ENCODE results near the gene TMEM60. TPM values are rescaled to one million over a fixed set of nuclear protein-coding genes. Genes with fewer than 3 reads are reported as not detected.

Gene TMEM60
- total RNA-seq, 4 donors from 2014 or later, result 16.5 to 24.1 (median 17.2) TPM

DNA sequence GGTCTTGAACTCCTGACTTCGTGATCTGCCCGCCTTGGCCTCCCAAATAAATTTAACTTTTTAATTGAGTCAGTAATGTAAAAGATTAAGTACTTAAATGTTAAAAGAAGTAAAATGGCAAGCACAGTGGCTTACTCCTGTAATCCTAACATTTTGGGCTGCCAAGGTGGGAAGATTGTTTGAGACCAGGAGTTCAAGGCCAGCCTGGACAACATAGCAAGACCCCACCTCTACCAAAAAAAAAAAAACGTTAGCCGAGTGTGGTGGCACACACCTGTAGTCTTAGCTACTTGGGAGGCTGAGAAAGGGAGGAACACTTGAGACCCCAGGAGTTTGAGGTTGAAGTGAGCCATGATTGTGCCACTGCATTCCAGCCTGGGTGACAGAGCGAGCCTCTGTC is 26.4 kb upstream of the TMEM60 start:
- WGBS, 2 donors, result 97 to 99% methylated on average over 5 of the region's 5 CpGs
- intact Hi-C loops (cut with DNase I), result no loop called here

DNA sequence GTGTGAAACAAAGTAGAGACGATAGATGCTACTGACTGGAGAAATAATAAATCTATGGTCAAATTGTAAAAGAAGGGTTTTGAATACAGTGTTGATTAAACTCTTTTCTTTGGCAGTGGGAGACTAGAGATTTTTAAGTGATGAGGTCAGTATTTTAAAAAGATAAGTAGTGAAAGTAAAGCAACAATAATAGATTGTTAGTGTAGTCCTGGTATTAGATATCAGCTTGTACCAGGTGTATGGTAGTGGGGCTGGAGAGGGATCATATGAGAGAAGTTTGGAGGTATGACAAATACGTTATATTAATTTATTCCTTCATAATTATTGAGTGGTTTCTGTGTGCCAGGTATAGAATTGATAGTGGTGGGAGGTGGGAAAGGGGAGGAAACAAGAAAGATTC is 25.6 kb upstream of the TMEM60 start:
- TF ChIP-seq POLR2A (IDR thresholded peaks at IDR 0.05), result no peak
- TF ChIP-seq CTCF (IDR thresholded peaks at IDR 0.05), result no peak
- 91 to 96% methylated on average over 2 of the region's 2 CpGs for WGBS, 2 donors
- Histone ChIP-seq H3K36me3 (no peaks in the 10 kb centered on the region), H3K4me1 (no peaks in the 10 kb centered on the region), H3K27ac (no peak overlapping the region), H3K27me3 (no peaks in the 10 kb centered on the region), H3K9me3 (no peaks in the 10 kb centered on the region), H3K4me3 (replicated peaks in 1 of 3) (no peak overlapping the region)
- intact Hi-C loops (cut with DNase I), result no loop called here
- no peak for DNase-seq

More for the DNA sequence above, 26.4 kb upstream of the TMEM60 start:
- Histone ChIP-seq H3K4me3 (replicated peaks in 1 of 3) (no peak overlapping the region), H3K36me3 (no peaks in the 10 kb centered on the region), H3K9me3 (no peaks in the 10 kb centered on the region), H3K27me3 (no peaks in the 10 kb centered on the region), H3K4me1 (no peaks in the 10 kb centered on the region), H3K27ac (no peak overlapping the region)
- TF ChIP-seq CTCF (IDR thresholded peaks at IDR 0.05) (no peak), POLR2A (IDR thresholded peaks at IDR 0.05) (no peak)
- DNase-seq, result no peak

DNA sequence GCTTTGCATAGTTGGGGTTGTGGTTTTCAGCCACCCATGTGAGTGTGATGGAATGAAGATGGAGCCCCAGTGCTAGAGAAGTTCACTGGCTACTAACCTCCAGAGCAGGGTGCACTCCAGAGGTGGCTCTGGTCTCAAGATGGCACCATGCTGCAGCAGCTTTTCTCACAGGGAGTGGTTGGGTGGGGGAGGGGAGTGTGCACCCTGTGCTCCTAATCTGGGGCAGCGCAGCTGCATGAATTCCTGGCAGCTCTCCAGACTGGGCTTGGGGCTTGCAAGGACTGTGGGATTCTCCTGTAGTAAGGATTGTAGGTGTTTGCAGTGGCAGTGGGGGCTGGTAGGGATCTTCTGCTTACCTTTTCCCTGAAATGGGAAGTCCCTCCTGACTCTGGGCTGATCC is 24.0 kb upstream of the TMEM60 start:
- Histone ChIP-seq H3K36me3 (no peaks in the 10 kb centered on the region), H3K4me3 (replicated peaks in 1 of 3) (no peak overlapping the region), H3K9me3 (no peaks in the 10 kb centered on the region), H3K27ac (no peak overlapping the region), H3K4me1 (no peaks in the 10 kb centered on the region), H3K27me3 (no peaks in the 10 kb centered on the region)
- WGBS, 2 donors, result 100% methylated on average over 1 of the region's 1 CpG; no CpG with 5 or more reads in 1 of the 2 donors
- no peak for DNase-seq
- TF ChIP-seq CTCF (IDR thresholded peaks at IDR 0.05) (no peak), POLR2A (IDR thresholded peaks at IDR 0.05) (no peak)
- intact Hi-C loops (cut with DNase I), result no loop called here

DNA sequence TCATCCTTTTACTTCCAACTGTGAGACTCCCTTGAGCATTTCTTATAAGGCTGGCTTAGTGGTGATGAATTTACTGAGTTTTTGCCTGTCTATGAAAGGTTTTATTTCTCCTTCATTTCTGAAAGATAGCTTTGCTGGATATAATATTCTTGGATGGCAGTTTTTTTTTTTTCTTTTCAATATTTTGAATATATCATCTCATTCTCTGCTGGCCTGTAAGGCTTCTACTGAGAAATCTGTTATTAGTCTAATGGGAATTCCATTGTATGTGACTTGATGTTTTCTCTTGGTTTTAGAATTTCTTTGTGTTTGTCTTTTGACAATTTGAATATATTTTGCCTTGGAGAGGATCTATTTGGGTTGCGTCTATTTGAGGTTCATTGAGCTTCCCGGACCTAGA is 22.7 kb upstream of the TMEM60 start:
- DNase-seq, result no peak
- Histone ChIP-seq H3K4me1 (no peaks in the 10 kb centered on the region), H3K4me3 (replicated peaks in 1 of 3) (no peak overlapping the region), H3K9me3 (no peaks in the 10 kb centered on the region), H3K36me3 (no peaks in the 10 kb centered on the region), H3K27me3 (no peaks in the 10 kb centered on the region), H3K27ac (no peak overlapping the region)
- TF ChIP-seq POLR2A (IDR thresholded peaks at IDR 0.05) (no peak), CTCF (IDR thresholded peaks at IDR 0.05) (no peak)
- intact Hi-C loops (cut with DNase I), result no loop called here
- whole genome bisulfite sequencing, 2 donors, result 97 to 98% methylated on average over 2 of the region's 2 CpGs

- H3K9me3 ChIP-seq, result no peaks in the 10 kb centered on the region
- no peak overlapping the region for H3K4me3 ChIP-seq (replicated peaks in 1 of 3)
- no peaks in the 10 kb centered on the region for H3K4me1 ChIP-seq
- H3K36me3 ChIP-seq, result no peaks in the 10 kb centered on the region
- no peak for TF ChIP-seq CTCF (IDR thresholded peaks at IDR 0.05)
- no peak for TF ChIP-seq POLR2A (IDR thresholded peaks at IDR 0.05)
- DNase-seq, result no peak
- intact Hi-C loops (cut with DNase I), result no loop called here
- no peak overlapping the region for H3K27ac ChIP-seq
- H3K27me3 ChIP-seq, result no peaks in the 10 kb centered on the region
These were observed 20.8 kb upstream of the TMEM60 start for GRCh38 chr7:77819021-77819420.

Data from thyroid gland (tissue), 4 donors.